ENCODE results near the gene PIGL.

- TF ChIP-seq POLR2AphosphoS5 (IDR thresholded peaks at IDR 0.05; ENCODE audit: borderline replicate concordance, low read depth, low read length) (no peak), EZH2 (IDR thresholded peaks at IDR 0.05) (no peak), FOXP2 (optimal IDR thresholded peaks at IDR 0.05; ENCODE audit: control extremely low read depth, extremely low read length, insufficient read depth) (no peak)
Measured at GRCh38 chr17:16361874-16362273, 144.9 kb downstream of the PIGL start.
